HG03457 (cell line): ENCODE measurements around the gene SFXN5.

Experiments
- ATAC-seq: cut with Tn5 transposase; IDR thresholded peaks from one replicate; pipeline ENCODE4 v1.9.1; 2021; ENCODE audit warnings: moderate number of reproducible peaks; ENCODE audit not compliant: unreplicated experiment

The SFXN5 gene

GRCh38 chr2:72959995-72960981 is 111.2 kb downstream of the SFXN5 start:
- ATAC-seq: no peak

GRCh38 chr2:72959554-72959953 is 112.0 kb downstream of the SFXN5 start:
- no peak for ATAC-seq

- ATAC-seq: no peak
Measured at GRCh38 chr2:72958542-72959385, 112.7 kb downstream of the SFXN5 start.

GRCh38 chr2:72956936-72957335 is 114.6 kb downstream of the SFXN5 start:
- ATAC-seq: no peak

GRCh38 chr2:72956050-72956395 is 115.5 kb downstream of the SFXN5 start:
- no peak for ATAC-seq

- ATAC-seq: no peak
Measured at GRCh38 chr2:72955228-72956049, 116.1 kb downstream of the SFXN5 start.

- no peak for ATAC-seq
Measured at GRCh38 chr2:72954376-72955227, 116.9 kb downstream of the SFXN5 start.

GRCh38 chr2:72953976-72954375 is 117.5 kb downstream of the SFXN5 start:
- no peak for ATAC-seq

- ATAC-seq: no peak
Measured at GRCh38 chr2:72953528-72953927, 118.0 kb downstream of the SFXN5 start.

- ATAC-seq: no peak
Measured at GRCh38 chr2:72952961-72953360, 118.6 kb downstream of the SFXN5 start.

GRCh38 chr2:72952110-72952823 is 119.2 kb downstream of the SFXN5 start:
- ATAC-seq: no peak

GRCh38 chr2:72951303-72952095 is 120.0 kb downstream of the SFXN5 start:
- no peak for ATAC-seq

- ATAC-seq: no peak
Measured at GRCh38 chr2:72950558-72951255, 120.8 kb downstream of the SFXN5 start.

- no peak for ATAC-seq
Measured at GRCh38 chr2:72949642-72950041, 121.9 kb downstream of the SFXN5 start.

GRCh38 chr2:72949045-72949444 is 122.5 kb downstream of the SFXN5 start:
- ATAC-seq: no peak

GRCh38 chr2:72947952-72948830 is 123.3 kb downstream of the SFXN5 start:
- ATAC-seq: no peak

- no peak for ATAC-seq
Measured at GRCh38 chr2:72946466-72946865, 125.0 kb downstream of the SFXN5 start.
